Stimulated activated CD4-positive, alpha-beta T cell treated with anti-CD3 and anti-CD28 coated beads, TNF-alpha, amount 100 ng/mL, for 4 hours (primary cell): ENCODE measurements around the gene CPNE8.

Experiments
- DNase-seq, 3 experiments: peaks; one replicate each; pipeline ENCODE4 v3.0.0-alpha.2; 2020; ENCODE audit warnings: low read depth in 3 of 3

The CPNE8 gene

DNA sequence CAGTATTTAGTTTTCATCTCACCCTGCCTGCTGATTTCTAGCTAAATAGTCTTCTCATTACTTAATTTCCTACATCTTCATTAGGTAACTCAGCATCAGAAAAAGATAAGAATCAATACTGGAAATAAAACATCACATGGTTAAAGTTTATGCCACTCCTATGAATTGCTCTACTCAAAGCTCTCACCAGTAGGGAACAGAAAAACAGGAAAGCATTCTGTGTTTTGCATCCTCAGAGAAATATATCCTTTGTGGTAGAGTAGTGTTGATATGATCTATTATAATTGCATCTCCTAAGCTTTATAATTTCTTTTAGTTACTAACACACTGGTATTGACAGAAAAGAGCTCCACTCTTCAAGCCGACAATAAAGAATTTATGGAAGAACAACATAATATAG, 9.9 kb downstream of the CPNE8 start:
- no peak for DNase-seq

DNA sequence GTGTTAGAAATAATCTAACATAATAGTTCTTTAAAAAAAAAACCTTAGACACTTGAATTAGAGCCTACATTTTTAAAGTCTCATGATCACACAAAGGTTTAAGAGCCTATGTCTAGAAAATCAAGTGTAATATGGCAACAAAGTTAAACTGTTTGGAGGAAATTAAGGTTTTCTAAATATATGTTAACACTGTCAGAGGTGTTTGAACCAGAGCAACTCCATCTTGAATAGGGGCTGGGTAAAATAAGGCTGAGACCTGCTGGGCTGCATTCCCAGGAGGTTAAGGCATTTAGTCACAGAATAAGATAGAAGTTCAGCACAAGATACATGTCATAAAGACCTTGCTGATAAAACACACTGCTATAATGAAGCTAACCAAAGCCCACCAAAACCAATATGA, 12.4 kb downstream of the CPNE8 start:
- DNase-seq: no peak

DNA sequence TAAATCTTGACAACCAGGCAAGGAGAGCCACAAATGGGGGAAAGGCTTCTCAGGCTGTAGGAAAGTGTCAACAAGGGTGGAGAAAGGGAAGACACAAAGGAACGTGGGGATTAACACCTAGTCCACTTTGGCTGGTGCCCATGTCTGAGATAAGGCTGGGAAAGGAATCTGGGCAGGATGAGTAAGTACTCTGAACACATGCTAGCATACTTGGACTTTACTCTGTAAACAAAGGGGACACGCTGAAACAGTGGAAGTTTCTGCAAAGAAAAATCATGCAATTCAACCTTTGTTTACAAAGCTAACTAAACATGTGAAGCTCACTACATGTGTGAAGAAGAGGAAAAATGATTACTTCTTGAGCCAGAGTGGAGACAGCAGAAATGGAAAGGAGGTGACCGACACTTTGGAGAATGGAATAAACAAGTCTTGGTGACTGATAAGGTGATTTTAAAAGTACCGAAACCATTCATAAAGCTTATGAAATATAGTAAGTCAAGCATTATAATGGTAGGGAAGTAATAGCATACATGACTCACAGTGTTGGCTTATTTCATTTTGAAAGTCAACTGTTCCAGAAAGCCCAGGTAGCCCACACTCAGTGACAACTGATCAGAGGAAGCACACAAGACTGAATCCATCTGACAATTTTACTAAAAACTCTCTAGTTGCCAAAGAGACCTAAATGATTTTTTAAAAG, 13.2 kb downstream of the CPNE8 start:
- DNase-seq: no peak

DNA sequence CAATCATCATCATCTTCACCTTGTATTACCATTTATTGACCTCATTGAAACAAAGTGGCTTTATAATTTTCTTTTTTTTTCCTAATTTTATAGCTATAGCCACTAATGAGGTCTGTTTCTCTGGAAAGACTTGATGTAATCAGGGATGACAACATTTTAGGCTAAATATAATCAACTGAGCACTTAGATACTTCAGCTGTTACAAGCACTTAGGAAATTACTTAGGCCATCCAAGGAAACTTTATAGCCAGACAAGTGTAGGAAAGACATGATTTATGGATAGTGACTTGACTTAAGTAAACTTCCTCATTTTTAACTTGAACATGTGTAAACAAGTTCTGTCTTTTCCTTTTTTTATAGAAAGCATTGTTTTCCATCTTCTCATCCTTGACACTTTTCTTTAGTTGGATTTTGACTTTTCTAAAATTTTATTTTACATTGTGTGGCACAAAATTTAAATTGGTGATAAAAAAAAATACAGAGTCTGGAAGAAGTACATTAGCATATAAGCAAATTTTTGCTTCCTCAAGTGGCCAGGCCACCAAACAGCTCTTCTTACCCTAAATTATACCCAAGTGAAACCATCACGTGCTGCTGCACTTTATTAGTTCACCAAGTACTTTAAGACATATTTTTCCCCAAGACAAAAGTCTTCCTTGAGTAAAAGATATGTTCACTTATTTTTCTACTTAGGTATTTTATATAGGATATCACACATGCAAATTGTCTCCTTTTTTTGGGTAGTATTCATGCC, 15.1 kb downstream of the CPNE8 start:
- no peak for DNase-seq

DNA sequence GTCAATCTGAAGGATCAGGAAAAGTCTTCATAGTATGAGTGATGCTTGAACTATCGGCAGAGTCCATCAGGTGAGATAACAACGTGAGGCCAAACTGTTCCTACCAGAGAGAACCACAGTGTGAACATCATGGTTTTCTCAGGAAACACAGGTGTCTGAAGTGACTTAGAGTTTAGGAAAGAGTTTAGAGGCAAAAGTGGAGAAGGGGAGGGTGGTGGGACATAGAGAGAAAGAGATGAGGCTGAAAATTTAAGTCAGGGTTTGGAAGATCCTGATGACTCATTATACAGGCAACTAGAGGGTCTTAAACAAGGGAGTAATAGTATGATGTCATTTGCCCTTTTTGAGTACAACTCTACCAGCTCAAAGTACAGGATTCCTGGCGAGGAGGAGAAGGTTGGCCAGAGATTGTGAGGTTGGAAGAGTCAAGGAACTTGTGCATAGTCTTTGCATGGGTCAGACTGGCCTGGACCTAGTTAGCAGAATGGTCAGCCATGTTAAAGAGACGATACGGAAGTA, 16.0 kb downstream of the CPNE8 start:
- no peak for DNase-seq

DNA sequence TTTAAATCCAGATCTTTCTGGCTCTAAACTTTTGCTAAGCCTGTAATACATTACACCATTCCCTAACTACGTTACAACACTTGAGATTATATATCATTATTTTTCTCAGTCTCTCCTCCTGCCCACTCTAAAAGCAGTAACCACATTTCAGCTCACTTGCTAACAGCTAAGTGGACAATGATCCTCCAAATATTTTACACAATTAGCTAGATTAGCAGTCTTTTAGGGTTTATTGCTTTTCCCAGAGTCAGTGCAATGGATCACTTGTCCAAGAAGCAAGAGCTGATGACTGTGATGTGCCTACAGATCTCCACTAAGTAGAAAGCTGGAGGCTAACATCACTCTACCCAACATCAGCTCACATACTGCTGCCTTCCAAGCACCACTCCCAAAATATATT, 17.6 kb downstream of the CPNE8 start:
- DNase-seq: no peak

DNA sequence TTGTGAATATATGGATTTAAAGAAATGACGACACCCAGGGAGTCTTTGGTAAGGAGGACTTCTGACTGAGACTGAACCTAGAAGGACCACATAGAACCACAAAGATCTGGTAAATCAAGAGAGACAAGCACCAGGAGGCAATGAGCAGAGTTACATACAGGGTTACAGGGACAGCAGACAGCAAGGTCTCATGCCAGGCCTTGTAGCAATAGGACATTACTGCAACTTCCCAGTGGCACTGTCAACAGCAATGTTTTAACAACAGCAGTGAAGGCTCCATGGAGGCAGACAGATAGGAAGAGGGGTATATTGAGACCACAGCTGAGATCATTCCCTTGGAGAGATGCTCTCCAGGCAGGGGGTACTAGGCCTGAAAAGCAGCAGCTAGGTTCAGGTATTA, 18.5 kb downstream of the CPNE8 start:
- no peak for DNase-seq

DNA sequence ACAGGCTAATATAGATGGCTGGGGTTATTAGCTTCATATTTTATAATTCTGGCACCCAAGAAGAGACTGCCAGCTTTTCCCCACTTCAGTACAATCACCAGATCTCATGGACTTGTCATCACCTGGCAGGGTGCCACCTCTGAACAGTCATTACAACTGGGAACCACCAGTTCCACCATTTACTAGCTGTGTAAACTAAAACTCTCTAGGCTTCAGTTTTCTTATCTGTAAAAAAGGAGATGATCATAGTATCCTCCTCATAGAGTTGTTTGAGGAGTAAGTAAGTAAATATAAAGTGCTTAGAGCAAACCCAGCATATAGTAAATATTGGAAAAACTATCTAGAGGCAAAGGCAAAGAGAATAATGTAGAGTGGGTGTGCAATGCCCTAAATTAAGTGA, 19.3 kb downstream of the CPNE8 start:
- DNase-seq: no peak

DNA sequence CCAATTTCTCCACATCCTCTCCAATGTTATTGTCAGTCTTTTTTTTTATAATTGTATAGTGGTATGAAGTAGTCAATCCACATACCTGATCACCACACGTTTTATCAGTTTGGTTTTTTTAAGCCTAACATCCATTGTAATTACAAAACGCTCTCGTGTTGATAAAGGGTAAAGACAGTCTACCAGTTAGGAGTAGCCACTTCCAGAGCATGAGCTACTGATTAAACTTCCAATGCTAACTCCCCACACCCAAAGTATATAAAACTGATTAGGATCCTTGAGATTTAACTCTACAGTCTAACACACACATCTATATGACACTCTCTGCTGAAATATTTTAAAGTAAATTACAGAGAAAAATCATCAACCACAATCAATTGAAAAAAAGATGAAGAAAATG, 20.7 kb downstream of the CPNE8 start:
- no peak for DNase-seq

DNA sequence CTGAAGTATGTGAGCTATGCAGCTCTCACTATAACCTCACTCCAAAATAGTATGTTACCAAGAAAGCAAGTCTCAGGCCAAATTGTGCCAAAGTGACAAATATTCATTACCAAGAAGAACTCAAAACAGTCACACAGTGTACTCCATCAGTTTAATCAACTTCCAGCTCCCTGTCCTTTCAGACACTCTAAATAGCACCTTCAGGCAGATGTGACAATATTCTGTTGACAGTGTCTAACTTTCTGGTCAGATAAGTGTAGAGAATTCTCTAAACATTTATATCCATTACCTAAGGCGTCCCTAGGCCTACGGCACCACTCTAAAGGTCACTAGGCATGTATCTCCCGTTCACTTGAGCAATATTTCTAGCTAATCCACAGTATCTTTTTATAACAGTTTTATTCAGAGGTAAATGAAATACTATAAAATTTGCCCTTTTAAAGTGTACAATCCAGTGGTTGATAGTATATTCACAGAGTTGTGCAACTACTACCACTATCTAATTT, 21.7 kb downstream of the CPNE8 start:
- no peak for DNase-seq

DNA sequence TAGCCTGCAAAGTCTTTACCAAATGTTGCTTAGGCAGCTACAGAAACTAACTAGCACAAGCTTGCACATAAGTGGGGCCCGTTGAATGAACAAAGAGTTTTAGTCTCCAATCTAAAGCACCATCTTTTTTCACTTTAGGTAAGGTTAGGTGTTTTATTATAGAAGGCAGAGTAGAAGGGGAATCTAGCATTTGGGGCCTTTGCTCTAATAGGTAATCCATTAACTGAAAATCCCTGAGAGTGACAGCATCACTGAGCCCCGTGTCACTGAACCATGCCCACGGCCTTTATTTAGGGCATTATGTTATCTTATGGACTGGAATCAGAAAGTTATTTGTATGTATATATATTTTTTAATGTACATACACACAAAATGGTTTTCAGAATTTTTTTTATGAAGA, 25.1 kb downstream of the CPNE8 start:
- DNase-seq: no peak

DNA sequence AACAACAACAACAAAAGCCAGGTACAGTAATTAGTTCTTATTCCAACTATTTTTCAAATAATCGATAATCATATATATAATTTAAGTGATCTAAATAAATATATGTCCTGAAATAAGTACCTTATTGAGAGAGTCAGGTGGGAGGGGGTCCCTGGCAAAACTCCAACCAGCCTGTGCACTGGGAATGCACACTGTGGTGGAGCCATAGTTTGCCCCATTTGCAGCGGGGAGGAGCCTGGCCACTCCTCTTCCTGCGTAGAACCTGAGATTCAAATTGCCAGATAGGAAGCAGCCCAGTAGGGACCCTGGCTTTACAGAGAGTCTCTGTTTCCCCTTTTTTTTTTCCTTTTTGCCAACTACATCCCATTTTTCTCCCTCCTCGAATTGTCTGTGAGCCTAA, 26.4 kb downstream of the CPNE8 start:
- no peak for DNase-seq

DNA sequence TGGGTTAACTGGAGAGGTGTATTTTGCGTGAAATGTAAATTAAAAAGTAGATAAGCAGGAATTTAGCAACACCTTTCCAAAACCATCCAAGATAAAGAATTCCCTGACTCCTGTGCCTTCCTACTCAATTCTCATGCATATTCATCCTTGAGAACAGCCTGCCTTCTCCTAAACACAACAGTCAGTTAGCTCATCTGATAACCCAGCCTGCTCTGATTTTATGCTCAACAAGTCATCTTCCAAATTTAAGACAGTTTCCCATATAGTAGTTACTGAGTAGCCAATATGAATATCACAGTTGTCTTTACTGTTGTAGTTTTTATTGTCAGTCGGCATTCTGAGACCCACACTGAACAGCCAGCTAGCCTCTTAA, 27.1 kb downstream of the CPNE8 start:
- no peak for DNase-seq

DNA sequence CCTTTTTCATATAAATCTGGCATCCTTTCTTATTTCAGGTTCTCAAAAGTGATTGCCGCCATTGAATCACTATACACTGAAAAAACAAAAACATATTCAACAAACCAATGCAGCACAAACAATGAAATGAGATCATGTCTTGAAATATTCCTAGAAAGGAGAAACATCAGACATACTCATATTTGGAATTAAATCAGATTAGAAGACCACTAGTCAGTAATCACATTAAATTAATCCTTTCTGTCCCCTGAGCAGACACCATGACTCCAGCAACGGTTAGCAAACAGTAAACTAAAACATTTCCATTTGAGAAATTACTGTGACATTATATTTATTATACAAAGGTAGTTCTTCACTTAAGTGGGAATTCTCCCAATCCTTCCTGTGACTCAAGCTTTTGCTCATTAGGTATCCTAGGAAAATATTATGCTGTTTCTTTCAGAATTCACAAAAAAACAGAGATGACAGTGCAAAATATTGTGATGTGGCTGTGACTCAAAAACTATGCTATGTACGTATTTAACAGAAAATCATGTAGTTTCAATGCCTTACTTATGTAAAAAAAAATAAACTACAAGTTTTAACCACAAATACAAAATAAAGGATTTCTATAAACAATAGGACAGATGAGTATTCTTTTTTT, 29.7 kb downstream of the CPNE8 start:
- DNase-seq: no peak

DNA sequence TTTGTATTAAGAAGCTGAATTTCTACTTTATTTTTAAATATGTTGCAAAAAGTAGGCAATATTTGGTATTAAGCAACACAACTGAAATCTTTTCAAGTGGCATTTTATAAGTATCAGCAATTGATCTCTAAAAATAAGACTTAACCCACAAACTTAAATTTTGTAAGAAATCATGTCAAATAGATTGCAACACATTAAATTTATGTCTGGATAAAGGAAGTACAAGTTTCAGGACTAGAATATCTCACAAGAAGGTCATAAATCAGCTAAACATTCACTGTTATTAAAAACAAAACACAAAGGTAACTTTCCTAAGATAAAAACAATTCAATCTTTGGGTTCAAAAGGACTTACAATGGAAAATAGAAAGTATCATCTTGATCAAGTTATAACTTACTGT, 32.8 kb downstream of the CPNE8 start:
- no peak for DNase-seq

DNA sequence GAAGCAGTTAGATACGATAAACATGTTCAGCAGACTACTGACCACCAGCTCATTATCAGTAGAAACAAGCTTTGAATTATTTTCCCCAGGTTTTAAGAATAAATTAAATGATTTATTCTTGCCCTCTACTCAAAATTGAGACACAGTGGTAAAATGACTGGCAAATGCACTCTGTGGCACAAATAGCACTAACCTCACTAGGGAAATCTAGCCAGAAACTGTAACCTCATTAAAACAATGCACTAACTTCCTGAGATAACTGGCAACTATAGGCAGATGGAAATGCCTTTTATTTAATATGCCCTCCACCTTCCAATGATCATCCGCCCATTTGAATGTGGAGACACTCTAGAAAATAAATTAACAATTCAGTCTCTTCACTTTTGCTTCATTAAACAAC, 33.2 kb downstream of the CPNE8 start:
- DNase-seq: no peak

DNA sequence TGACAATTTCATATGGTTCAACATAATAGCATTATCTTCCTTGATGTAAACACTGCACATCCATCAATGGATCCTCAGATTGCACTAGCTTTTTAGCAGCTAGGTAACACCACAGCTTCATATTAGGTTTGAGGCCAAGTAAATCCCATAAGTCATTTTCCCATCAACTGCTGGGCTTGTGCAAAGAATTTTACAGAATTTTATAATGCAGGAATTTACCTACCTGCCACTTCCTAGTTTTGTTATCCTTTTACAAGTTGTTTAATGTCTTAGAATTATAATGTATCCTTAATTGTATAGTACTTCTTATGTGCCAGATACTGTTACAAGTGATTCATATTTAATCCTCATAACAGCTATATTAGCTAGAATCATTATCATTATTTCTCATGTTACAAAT, 36.4 kb downstream of the CPNE8 start:
- no peak for DNase-seq

DNA sequence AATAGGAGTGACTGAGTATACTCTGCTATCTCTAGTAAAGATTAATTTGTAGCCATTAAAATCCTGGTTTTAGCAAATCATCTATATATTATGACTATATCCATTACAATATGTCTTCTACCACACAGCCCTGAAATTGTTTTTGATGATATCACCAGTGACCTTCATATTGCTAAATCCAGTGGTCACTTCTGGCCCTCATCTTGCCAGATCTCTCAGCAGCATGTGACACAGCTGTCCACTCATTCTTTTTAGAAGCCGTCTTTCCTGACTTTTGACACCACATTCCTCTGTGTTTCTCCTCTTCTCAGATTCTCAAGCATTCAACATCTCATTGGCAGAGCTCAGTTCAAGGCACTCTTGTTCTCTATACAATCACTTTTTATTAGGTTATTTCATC, 54.9 kb downstream of the CPNE8 start:
- no peak for DNase-seq

DNA sequence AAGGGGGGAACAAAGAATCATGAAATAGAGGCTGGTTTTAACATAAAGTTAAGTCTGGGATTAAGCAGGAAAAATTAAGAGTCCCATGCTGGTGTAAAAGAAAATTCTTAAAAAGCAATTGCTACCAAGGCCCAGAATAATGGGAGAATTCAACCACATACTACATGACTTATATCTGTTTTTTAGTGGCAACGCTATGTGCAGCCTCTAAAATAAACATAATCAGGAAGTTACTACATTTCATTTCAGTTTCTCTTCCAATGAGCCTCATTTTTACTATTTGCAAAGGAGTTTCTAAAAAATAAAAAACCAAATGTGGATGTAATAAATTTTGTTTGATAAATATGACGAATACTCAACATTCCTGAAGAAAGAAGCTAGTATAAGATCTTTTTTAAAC, 58.1 kb downstream of the CPNE8 start:
- DNase-seq: no peak

DNA sequence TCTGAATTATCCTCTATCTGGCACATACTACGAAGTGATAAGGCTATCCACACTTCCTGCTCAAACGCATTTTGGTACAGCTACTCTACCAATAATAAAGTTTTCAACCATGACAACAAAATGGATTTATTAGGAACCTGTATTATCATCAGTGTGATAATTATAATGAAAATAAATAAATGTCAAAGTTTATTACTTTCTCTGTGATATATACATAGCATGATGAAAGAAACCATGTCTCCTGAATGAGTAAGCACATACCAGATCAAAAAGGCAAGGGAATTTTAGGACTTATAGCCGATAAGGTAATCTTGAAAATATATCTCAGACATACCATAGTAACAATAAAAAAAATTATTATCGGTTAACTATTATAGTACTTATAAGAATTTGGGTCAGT, 61.1 kb downstream of the CPNE8 start:
- no peak for DNase-seq

DNA sequence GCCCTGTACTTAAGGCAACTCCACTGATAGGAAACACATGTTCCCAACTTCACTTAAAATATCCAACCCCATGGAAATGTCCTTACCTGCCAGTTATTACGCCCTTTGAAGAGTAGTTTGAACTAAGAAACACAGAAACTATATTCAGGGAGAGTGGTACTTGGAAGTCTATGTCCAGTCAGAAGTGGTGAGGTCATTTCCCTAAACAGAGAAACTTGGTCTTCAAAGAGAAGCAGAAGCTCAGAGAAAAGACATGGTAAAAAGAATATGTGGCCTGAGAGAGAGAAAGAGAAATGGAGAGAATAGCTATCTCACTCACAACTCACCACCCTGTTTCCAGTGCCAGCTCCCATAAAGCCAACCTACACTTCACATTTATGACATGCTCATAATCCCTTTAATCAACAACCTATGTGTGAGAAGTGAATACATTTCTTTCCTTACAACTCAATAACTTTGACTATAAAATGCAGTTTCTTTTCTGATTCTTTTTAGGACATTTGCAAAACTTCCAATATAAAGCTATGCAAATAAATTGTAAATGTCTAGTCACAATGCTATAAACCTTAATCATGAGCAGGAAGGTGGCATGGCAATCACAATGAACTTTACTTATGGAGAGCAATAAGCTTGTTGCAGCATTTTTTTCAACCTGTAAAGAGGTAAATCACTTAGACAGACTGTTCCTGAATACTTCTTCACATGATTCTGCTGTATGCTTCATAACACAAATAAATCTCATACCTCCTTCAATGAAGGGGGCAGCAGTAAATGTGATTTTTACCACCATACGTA, 67.1 kb downstream of the CPNE8 start:
- DNase-seq: no peak

DNA sequence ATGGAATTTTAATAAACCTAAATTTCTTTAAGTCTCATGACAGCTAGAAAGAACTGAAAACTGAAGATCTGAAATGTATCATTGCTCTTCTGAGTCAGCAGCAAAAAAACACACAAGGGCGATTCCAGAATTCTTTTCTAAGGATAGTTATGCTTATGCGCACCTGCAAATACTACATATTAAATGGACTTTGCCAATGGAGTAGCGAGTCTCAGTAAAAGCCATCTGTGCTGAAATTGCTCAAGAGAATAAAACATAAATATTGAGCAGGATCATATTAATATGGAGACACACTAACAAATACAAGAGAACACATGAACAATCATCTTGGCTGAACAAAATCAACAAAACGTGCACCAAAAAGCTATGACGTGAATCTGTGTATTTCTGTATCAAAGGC, 73.7 kb downstream of the CPNE8 start:
- no peak for DNase-seq
